ENCODE data around the gene MCTP1.

The MCTP1 gene

GRCh38 chr5:95072281-95072680, 212.6 kb downstream of the MCTP1 start:
- DNase-seq (ENCODE audit: low spot score), result no peak

- no peak for DNase-seq (ENCODE audit: low spot score)
These were observed 214.0 kb downstream of the MCTP1 start for GRCh38 chr5:95070866-95071265.

DNA sequence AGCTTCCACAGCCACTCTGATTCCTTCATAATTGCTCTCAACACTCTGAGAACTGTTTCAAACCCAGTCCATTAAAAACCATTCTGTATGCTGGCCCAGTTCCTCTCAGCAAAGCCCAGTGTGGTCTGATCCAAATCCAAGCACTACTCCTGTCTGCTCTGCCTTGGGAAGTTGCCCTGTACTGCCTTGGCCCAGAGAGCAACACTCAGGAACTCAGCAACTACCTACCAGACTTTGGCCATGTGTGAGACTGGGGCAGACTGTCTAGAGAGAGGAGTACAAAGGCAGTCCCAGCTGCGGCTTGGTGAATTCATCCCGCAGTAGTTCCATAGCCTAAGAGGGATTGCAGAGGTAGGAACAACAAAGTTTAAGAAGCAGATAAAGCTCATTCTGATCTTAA, 214.4 kb downstream of the MCTP1 start:
- DNase-seq (ENCODE audit: low spot score), result no peak

- DNase-seq (ENCODE audit: low spot score), result no peak
These were observed 214.9 kb downstream of the MCTP1 start for GRCh38 chr5:95069948-95070347.

DNA sequence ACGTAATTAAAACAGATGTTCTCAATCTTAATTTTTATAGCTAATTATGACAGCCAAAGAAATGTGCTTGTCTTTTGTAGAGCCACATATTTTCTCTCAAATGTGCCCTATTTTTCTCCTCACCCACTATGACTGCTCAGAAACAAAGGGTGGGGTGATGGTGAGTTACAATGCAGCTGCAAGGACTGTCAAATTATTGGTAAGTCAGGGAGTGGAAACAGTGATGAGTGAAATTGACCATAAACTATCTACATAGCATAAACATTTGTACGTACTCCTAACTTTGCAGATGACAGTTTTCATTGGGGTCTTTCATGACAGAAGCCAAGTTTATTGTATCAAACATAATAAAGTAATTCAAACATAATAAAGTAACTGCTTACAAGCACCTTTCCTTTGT, 215.9 kb downstream of the MCTP1 start:
- DNase-seq (ENCODE audit: low spot score), result no peak

DNA sequence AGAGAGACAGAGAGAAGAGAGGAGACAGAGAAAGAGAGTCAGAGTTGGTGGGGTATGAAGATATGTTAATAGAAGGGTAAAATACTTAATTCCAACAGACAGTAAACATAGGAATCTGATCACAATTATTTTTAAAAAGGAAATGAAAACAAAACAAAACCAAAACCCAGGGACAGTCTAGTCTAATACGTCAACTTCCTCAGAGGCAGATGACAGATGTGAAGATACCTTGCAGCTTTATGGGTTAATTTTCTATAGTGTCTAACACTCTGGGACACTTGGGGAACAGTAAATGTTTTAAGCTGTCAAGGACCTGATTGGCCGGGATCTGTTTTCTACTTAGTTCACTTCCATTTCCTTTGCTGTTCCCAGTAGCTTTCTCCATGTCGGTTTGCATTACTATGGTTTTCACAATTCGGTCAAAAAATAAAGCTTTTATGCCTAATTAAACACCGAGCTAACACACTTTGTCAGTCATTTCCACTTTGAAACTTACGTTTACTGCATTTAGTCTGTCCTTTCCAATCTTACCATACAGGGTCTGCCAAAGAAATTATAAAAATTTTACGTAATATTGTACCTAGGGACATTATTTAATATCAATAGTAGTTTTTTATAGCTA, 216.5 kb downstream of the MCTP1 start:
- DNase-seq (ENCODE audit: low spot score), result no peak

GRCh38 chr5:95066048-95066447, 218.8 kb downstream of the MCTP1 start:
- no peak for DNase-seq (ENCODE audit: low spot score)

- DNase-seq (ENCODE audit: low spot score), result no peak
These were observed 221.4 kb downstream of the MCTP1 start for GRCh38 chr5:95063492-95063891.

DNA sequence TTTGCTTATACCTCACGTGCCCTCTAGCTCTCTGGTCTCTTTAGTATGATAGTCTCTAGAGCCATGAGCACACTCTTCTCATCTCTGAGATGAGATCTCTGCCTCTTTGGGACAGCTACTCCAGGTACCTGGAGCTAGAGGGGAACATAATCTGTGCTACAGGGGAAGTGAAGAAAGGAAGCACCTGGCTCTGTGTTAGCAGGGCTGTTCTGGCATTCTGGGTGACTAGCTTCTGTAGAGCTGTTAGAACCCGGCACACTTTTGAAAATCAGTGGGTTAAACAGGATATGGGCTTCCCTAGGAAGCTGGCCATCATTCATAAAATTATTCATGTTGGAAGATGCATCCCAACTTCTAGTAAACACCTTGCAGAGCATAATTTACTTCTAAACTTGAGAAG, 224.8 kb downstream of the MCTP1 start:
- DNase-seq (ENCODE audit: low spot score), result no peak

DNA sequence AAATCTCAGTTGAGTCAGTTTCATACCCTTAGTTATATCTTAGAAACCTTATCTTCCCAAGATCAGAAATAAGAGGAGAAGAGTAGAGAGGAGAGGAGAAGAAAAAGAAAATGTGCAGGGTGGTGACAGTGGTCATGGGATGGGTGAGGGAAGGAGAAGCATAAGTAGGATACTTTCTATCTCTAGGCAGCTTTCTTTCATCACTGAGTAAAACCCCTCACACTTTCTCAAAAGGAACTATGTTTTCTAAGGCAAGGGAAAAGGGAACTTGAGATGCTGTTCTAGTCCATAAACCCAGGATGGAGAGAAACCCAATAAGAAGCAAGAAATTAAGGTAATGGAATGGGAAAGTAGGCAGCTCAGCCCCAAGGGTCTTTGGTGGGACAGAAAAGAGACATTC, 225.3 kb downstream of the MCTP1 start:
- DNase-seq (ENCODE audit: low spot score), result no peak

DNA sequence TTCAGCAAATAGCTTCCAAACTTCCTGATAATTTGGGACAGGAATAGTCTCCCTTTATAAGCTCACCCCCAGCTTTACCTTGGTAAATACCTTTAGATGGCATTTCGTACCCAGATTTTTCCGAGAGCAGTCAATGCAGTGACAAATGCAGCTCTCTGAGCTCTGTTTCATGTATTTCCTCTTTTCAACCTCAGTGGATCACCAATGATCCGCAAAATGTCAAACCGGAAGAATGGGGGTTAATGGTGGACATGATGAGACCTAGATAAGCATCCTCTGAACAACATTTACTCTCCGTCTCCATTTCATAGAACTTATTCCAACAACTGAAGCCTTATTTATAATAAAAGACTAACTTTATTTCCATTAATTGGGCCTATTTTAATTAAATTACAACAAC, 227.3 kb downstream of the MCTP1 start:
- no peak for DNase-seq (ENCODE audit: low spot score)

DNA sequence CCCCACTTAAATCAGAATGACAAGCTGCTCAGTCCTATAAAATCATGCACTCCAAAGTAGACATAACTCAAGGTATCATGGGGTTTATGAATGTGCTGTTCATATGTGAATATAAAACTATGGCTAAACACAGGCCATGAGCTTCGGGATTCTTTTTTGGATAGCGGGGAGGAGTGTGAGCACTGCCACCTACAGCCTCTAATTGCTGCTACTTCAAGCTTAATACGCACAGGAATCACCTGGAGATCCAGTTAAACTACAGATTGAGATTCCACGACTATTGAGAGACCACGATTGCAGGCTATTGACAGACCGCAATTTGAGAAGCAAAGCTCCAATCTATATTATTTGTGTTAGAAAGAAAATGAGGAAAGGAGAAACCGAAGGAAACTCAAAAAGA, 231.6 kb downstream of the MCTP1 start:
- DNase-seq (ENCODE audit: low spot score), result no peak

GRCh38 chr5:95050708-95051107, 234.2 kb downstream of the MCTP1 start:
- no peak for DNase-seq (ENCODE audit: low spot score)

GRCh38 chr5:95048628-95049027, 236.3 kb downstream of the MCTP1 start:
- no peak for DNase-seq (ENCODE audit: low spot score)

GRCh38 chr5:95045181-95045965, 239.5 kb downstream of the MCTP1 start:
- no peak for DNase-seq (ENCODE audit: low spot score)

DNA sequence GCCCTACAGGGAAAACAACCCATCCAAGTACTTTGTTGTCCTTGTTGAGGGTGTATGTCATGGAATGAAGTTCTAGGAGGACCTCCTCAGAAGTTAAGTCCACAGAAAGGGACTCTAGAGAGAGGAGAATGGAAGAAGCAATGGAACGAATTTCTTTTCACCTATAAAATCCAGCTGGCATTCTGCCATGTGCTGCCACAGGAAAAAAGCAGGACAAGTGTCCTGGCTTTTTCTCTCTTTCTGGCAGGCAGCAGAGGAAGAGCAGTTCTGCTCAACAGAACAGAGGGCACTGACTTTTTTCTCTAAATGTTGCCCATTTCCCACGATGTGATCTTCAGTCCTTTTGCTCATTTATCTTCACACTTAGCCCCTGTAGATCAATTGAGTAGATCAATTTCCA, 240.8 kb downstream of the MCTP1 start:
- DNase-seq (ENCODE audit: low spot score), result no peak

DNA sequence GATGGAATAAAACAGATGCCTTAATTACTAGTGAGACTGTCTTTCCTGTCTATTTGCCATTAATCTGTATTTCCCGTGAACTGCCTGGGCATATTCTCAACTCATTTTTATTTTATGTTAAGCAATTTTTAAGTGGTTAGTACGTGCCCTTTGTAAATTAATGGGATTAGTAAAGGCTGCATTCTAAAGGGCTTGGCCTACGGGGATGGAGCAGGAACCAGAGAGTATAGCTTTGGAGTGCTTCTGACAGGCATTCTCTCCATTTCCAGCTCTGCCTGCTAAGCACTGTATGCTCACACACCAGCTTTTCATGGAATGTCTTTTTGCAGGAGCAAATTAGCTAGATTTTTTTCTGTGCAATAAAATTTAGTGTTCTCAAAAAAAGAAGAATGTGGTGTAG, 241.2 kb downstream of the MCTP1 start:
- DNase-seq (ENCODE audit: low spot score), result no peak

DNA sequence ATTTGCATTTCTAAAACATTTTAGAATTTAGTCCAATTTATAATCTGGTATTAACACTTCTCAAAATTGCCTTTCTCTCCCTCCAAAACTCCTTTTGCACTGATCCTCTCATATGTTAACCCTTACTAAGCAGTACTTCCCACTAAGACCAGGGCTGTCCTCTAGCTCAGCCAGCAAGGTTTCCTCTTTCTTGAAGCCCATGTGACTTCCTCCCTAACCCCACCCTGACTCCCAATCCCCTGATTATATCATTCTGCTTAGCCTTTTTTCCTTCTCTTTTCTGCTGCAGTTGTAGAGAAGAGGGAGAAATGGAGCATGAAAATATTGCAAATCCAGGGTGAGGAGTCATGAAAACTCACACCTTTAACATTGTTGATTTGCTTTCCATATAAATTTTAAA, 241.7 kb downstream of the MCTP1 start:
- DNase-seq (ENCODE audit: low spot score), result no peak

DNA sequence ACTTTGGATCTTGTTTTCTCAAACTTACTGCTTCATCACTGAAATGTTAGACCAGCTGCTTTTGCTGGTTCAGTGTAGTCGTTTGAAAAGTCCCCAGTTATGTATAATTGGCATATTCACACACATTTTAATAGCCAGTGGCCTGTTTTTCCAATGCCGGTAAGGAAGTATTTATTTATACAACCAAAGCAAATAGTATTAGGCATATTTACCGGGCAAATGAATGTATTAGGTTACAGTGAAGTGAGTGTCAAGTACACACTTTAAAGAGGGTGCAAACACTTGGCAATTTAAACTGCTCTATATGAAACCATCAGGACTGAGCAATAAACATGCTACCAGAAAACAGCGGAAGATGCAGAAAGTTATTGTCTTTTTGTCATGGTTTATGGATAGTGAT, 242.9 kb downstream of the MCTP1 start:
- DNase-seq (ENCODE audit: low spot score), result no peak

- DNase-seq (ENCODE audit: low spot score), result no peak
These were observed 248.8 kb downstream of the MCTP1 start for GRCh38 chr5:95035891-95036685.

DNA sequence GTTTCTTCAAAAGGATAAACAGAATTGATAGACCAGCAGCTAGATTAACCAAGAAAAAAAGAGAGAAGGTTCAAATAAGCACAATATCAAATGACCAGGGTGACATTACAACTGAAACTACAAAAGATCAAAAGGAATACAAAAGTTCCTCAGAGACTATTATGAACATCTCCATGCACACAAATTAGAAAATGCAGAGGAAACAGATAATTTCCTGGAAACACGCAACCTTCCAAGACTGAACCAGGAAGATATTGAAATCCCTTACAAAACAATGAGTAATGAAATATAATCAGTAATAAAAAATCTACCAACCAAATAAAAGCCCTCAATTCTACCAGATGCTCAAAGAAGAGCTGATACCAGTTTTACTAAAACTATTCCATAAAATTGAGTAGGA, 252.1 kb downstream of the MCTP1 start:
- no peak for DNase-seq (ENCODE audit: low spot score)

DNA sequence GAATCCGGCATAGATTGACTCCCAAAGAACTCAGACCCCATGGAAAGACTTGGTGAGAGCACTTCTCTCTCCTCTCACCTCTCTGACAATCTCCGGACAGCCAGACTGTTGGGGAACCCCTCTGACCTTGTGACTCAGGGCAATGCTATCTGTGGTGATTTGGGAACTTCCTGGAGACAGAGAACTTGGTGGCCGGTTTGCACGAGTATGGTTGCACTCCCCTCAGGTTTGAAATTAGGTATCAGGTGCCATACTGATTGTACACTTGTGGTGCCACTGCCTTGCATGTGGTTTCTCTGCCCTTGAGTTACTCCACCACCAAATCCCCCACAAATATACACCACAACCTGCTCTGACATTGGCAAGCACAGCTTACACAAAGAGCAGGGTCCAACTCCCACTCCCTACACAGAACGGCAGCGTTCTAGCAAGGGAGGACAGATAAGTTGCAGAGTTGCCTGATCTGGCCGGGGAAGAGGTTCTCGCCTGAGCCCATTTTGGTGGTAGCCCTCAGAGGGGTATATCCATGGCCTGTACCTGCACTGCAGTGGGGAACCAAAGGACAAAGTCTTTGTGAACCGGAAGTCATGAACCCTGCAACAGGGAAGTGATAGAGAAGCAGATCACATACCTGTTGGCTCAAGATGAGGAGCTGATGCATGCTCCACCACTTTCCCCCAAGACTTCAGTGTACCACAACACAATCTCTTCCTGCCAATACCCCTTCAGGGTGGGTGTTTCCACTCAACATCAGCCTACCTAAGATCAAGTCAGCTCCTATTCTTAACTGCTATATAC, 255.1 kb downstream of the MCTP1 start:
- no peak for DNase-seq (ENCODE audit: low spot score)
